Right hindlimb (tissue), 1 donor: ENCODE results near the gene FUOM.
"Not testable (repeated sequence)": the region's sequence is repeated elsewhere in the genome, so short reads cannot be mapped to it uniquely, and the experiment has no call there.

ENCODE experiments used
- DNase-seq: peaks from one replicate; pipeline ENCODE4 v3.0.0-alpha.2; 2018

Gene FUOM

GRCh38 chr10:133327651-133328357 is 30.0 kb downstream of the FUOM start:
- DNase-seq = peak; percentile 23

DNA sequence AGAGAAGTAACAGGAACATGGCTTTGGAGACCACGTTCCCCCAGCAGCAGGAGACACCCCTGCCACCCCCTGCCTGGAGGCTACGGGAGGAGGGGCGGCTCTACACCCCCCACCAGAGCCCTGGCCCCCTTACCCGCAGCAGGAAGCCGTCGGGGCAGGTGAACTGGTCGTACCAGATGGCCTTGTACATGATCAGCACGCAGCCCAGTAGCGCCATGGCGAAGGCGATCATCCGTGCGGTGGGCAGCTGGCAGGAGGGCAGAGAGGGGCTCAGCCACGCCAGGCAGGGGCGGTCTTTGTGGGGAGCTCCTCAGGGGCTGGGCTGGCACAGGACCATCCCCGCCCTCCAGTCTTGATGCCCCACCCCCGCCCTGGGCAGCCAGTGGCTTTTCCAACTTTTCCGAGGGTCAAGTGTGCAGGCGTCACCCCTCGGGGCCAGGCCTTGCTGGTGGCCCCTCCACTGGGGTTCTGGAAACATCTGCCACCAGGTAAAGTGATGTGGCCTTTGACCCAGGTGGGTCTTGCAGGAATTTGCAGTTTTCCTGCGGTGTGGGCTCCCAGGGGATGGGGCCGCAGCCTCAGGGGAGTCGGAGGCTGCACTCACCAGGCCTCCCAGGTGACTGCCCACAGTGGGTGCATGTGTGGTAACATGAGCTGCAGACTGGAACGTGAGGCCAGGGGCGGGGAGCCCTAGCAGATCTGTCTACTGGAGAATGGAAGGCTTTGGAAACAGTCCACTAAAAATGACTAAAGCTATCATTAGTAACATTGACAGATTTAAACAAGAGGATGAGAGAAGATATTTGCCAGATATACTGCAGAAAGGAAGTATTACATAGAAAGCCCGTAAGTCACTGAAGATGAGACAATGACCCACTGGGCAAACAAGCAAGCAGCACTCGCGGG is 30.8 kb downstream of the FUOM start:
- DNase-seq = peak; percentile 12

DNA sequence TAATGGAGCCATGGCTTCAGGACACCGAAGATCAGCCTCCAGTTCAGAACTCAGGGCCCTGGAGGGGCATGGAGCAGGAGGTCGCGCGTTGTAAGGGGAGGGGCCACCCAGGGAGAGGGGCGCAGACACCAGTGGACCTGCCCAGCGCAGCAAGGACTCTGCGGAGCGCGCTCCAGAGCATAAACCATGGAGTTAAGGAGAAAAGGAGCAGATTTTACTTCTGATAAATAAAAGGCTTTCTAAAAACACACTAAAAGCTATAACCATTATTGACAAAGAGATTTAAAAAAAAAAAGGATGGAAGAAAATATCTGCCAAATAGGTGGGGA is 31.6 kb downstream of the FUOM start:
- no peak for DNase-seq

DNA sequence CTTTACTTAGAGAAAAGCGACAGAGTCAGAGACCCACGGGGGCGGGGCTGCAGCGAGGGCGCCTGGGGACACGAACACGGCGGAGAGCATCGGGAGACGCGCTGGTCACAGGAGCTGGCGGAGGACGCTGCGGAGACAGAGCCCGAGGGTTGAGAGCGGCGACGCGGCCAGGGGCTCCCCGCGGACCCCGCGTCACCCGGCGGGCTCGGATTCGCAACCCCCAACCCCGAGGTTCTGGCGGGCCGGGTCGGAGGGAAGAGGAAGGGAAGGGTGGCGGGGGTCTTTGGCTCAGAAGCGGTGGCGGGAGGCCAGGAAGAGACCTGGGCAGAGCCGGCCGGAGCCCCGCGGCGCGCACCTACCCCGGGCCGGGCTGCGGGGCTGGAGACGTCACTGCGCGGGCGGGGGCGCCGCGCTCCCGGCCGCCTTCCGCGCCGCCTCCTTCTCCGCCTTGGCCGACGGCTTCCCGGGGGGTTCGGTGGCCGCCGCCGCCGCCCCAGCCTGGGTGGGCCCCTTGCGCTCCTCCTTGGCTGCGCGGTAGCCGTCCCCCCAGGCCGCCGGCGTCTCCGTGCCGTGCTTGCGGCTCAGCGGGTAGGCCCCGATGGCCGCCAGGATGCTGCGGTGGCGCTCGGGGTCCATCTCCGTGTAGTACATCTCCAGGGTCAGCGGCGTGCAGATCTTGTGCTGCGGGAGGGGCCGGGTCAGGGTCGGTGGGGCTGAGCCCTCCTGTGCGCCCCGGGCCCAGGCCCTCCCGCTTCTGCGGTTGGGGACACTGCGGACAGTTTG is 32.2 kb downstream of the FUOM start:
- peak; percentile 24 for DNase-seq

- peak; percentile 23 for DNase-seq
Observed at GRCh38 chr10:133324857-133325260, 33.0 kb downstream of the FUOM start.

GRCh38 chr10:133324198-133324792 is 33.5 kb downstream of the FUOM start:
- peak; percentile 38 for DNase-seq

- not testable (repeated sequence) for DNase-seq
Observed at GRCh38 chr10:133322064-133322709, 35.6 kb downstream of the FUOM start.

DNA sequence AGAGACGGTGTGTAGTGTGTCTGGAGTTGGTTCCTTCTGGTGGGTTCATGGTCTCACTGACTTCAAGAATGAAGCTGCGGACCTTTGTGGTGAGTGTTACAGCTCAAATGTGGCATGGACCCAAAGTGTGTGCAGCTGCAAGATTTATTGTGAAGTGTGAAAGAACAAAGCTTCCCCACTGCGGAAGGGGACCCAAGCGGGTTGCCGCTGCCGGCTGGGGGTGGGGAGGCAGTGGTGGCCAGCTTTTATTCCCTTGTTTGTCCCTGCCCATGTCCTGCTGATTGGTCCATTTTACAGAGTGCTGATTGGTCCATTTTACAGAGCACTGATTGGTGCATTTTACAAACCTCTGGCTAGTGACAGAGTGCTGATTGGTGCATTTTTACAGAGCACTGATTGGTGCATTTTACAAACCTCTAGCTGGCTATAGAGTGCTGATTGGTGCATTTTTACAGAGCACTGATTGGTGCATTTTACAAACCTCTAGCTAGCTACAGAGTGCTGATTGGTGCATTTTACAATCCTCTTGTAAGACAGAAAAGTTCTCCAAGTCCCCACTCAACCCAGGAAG is 36.9 kb downstream of the FUOM start:
- peak; percentile 3 for DNase-seq

DNA sequence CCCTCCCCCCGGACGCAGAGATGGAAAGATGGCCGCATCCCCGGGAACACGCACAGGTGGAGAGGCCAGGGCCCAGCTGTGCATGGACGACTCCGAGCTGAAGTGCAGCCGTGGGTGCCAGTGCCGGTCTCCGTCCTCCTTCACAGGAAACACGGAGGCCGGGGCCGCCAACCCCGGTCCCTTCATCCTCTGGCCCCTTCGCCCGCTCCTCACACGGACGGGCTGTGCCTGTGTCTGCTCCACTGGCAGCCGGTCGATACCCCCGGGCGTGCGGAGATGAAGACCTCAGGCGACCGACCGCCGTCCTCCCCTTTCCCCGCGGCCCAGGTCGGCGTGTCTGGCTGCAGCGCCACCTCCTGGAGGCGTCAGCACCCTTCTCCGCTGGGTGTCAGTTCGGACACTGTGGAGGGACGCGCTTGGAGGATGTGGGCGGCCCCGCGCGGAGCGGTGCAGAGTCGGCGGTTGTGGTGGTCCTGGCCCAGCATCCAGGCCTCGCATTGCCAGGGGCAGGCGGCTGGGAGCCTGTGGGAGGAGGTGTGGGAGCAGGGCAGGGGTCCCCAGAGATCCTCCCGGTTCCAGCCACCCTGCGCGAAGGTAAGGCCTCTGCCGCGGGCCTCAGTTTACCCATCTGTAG is 39.2 kb downstream of the FUOM start:
- DNase-seq = peak; percentile 44

- DNase-seq = no peak
Observed at GRCh38 chr10:133316732-133317131, 41.1 kb downstream of the FUOM start.

DNA sequence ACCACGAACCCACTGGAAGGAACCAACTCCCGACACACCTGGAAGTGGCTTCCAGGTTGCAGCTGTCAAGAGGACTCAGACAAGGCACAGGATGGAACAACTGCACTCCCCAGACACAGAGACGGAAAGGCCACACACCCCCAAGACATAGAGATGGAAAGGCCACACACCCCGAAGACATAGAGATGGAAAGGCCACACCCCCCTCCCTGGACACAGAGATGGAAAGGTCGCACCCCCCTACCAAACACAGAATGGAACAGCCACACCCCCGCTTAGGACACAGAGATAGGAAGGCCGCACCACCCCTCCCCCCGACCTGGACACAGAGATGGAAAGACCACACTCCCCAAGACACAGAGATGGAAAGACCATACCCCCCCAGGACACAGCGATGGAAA is 41.6 kb downstream of the FUOM start:
- no peak for DNase-seq

DNA sequence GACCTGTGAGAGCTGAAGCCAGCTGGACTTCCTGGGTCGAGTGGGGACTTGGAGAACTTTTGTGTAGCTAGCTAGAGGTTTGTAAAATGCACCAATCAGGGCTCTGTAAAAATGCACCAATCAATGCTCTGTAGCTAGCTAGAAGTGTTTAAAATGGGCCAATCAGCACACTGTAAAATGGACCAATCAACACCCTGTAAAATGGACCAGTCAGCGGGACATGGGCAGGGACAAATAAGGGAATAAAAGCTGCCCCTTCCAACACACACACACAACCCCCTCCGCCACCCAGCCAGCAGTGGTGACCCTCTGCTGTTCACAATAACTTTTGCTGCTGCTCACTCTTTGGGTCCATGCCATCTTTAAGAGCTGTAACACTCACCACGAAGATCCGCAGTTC is 42.0 kb downstream of the FUOM start:
- no peak for DNase-seq

- no peak for DNase-seq
Observed at GRCh38 chr10:133314911-133315310, 42.9 kb downstream of the FUOM start.

GRCh38 chr10:133313192-133313591 is 44.6 kb downstream of the FUOM start:
- DNase-seq = no peak

GRCh38 chr10:133312769-133313145 is 45.1 kb downstream of the FUOM start:
- no peak for DNase-seq

- no peak for DNase-seq
Observed at GRCh38 chr10:133312016-133312768, 45.6 kb downstream of the FUOM start.

- DNase-seq = no peak
Observed at GRCh38 chr10:133311570-133311969, 46.2 kb downstream of the FUOM start.

DNA sequence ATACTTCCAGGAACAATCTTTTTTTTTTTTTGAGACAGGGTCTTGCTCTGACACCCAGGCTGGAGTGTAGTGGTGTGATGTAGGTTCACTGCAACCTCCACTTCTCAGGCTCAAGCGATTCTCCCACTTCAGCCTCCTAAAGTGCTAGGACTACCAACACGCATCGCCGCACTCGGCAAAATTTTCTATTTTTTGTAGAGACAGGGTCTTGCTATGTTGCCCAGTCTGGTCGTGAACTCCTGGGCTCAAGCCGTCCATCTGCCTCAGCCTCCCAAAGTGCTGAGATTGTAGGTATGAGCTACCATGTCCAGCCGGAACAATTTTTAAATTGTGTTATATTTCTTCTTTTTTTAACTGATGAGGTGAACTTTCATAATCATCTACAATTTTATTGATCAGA is 47.0 kb downstream of the FUOM start:
- DNase-seq = no peak

DNA sequence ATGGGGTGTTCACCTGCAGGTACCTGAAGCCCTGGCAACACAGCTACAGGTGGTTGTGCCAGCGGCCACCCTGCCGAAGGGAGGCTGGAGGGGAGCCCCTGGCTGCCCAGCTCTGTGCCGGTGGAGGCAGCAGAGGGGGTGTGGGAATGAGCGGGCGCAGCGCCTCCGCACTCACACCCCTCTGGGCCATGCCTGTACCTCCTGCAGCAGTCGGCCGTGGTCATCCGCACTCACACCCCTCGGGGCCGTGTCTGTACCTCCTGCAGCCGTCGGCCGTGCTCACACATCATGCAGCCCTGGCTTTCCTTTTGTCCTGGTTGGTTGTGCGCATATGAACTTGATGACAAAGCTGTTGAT is 47.4 kb downstream of the FUOM start:
- no peak for DNase-seq

DNA sequence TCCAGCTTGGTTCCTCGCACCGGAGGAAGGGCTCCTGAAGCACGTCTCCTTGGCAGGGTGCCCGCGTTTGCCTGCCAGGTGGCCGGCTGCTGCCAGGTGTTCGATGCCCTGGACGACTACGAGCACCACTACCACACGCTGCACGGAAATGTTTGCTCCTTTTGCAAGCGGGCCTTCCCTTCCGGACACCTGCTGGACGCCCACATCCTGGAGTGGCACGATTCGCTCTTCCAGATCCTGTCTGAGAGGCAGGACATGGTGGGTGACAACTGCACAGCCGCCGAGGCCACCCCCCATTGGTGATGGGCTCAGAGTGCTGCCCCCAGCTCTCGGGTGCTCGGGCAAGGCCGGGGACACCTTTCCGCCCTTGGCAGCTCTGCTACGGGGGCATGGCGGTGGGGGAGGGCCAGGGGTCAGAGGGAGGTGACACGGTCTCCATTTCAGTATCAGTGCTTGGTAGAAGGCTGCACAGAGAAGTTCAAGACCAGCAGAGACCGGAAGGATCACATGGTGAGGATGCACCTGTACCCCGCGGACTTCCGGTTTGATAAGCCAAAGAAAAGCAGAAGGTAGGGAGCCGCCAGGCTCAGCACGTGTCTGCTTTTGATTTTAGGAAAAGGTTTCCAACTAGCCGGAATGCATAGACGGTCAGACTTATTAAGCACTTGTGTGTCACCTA is 48.0 kb downstream of the FUOM start:
- DNase-seq = peak; percentile 45
